Neutrophil (primary cell): ENCODE results near the gene DOLPP1.

Source experiments
- H3K27ac ChIP-seq: fragments of 200-600 bp; sonication (generic); 2 replicates; pipeline ENCODE4 v1.5.1; 2016; ENCODE audit warnings: mild to moderate bottlenecking, moderate library complexity
- H3K27me3 ChIP-seq: fragments of 200-600 bp; sonication (generic); 2 replicates; pipeline ENCODE4 v1.6.0; 2016; ENCODE audit warnings: mild to moderate bottlenecking
- H3K36me3 ChIP-seq: fragments of 200-600 bp; sonication (generic); 2 replicates; pipeline ENCODE4 v1.5.1; 2017
- H3K4me1 ChIP-seq, 2 experiments: fragments of 200-600 bp in 1 of 2; sonication (generic) in 1 of 2; 1 replicate in 1 of 2; 2 replicates in 1 of 2; pipeline versions ENCODE4 v1.5.1 to v1.6.1; 2013 to 2016; ENCODE audit warnings: low read depth in 1 of 2, low read length in 1 of 2, mild to moderate bottlenecking in 1 of 2, moderate library complexity in 1 of 2; ENCODE audit not compliant: control insufficient read depth in 1 of 2, insufficient read depth in 1 of 2
- H3K4me3 ChIP-seq, 2 experiments: fragments of 200-600 bp in 1 of 2; sonication (generic) in 1 of 2; 1 replicate in 1 of 2; 2 replicates in 1 of 2; pipeline ENCODE4 v1.5.1; 2013 to 2016; ENCODE audit warnings: low read depth in 1 of 2, low read length in 1 of 2, mild to moderate bottlenecking in 1 of 2, moderate library complexity in 1 of 2
- H3K9me3 ChIP-seq: fragments of 200-600 bp; sonication (generic); 2 replicates; pipeline ENCODE4 v1.5.1; 2016
- TF ChIP-seq, protein P1 (sequence below): fragments of 200-600 bp; sonication (generic); IDR thresholded peaks from 2 replicates; pipeline ENCODE4 v1.5.1; 2016; ENCODE audit warnings: antibody characterized with exemption

The DOLPP1 gene

GRCh38 chr9:129073404-129073803 is 7.5 kb upstream of the DOLPP1 start:
- Histone ChIP-seq H3K9me3 (no peaks in the 10 kb centered on the region), H3K27me3 (no peaks in the 10 kb centered on the region), H3K4me3 (no peak overlapping the region), H3K4me1 (peaks cover 0 to 7% of the 10 kb centered on the region in 2 experiments), H3K27ac (no peak overlapping the region), H3K36me3 (peaks cover 38% of the 10 kb centered on the region)
- TF ChIP-seq, protein P1, sequence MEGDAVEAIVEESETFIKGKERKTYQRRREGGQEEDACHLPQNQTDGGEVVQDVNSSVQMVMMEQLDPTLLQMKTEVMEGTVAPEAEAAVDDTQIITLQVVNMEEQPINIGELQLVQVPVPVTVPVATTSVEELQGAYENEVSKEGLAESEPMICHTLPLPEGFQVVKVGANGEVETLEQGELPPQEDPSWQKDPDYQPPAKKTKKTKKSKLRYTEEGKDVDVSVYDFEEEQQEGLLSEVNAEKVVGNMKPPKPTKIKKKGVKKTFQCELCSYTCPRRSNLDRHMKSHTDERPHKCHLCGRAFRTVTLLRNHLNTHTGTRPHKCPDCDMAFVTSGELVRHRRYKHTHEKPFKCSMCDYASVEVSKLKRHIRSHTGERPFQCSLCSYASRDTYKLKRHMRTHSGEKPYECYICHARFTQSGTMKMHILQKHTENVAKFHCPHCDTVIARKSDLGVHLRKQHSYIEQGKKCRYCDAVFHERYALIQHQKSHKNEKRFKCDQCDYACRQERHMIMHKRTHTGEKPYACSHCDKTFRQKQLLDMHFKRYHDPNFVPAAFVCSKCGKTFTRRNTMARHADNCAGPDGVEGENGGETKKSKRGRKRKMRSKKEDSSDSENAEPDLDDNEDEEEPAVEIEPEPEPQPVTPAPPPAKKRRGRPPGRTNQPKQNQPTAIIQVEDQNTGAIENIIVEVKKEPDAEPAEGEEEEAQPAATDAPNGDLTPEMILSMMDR, result no peak

DNA sequence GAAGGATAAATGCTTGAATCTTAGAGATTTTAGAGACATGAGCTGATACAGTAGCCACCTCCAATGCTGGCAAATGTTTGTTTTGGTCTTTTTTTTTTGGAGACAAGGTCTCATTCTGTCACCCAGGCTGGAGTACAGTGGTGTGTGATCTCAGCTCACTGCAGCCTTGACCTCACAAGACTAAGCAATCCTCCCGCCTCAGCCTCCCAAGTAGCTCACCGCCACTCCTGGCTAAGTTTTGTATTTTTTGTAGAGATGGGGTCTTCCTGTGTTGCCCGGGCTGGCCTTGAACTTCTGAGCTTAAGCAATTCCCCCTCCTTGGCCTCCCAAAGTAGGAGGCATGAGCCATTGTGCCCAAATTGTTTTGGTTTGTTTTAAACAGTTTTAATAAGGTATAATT is 6.8 kb upstream of the DOLPP1 start:
- Histone ChIP-seq H3K4me3 (no peak overlapping the region), H3K27me3 (no peaks in the 10 kb centered on the region), H3K36me3 (peaks cover 31% of the 10 kb centered on the region), H3K4me1 (peaks cover 0 to 2% of the 10 kb centered on the region in 2 experiments), H3K9me3 (no peaks in the 10 kb centered on the region), H3K27ac (no peak overlapping the region)
- TF ChIP-seq, protein P1, result no peak

GRCh38 chr9:129075996-129076639 is 4.8 kb upstream of the DOLPP1 start:
- Histone ChIP-seq H3K27me3 (no peaks in the 10 kb centered on the region), H3K9me3 (no peaks in the 10 kb centered on the region), H3K4me3 (no peak overlapping the region), H3K36me3 (peaks cover 11% of the 10 kb centered on the region), H3K4me1 (peaks cover 9 to 10% of the 10 kb centered on the region in 2 experiments), H3K27ac (no peak overlapping the region)
- TF ChIP-seq, protein P1, result no peak

GRCh38 chr9:129076640-129077037 is 4.3 kb upstream of the DOLPP1 start:
- Histone ChIP-seq H3K27me3 (no peaks in the 10 kb centered on the region), H3K27ac (no peak overlapping the region), H3K4me1 (peaks cover 12 to 15% of the 10 kb centered on the region in 2 experiments), H3K4me3 (no peak overlapping the region), H3K9me3 (no peaks in the 10 kb centered on the region), H3K36me3 (peaks cover 6% of the 10 kb centered on the region)
- TF ChIP-seq, protein P1, result no peak

GRCh38 chr9:129077236-129077635 is 3.7 kb upstream of the DOLPP1 start:
- Histone ChIP-seq H3K27me3 (no peaks in the 10 kb centered on the region), H3K4me3 (no peak overlapping the region), H3K9me3 (no peaks in the 10 kb centered on the region), H3K4me1 (peaks cover 18 to 21% of the 10 kb centered on the region in 2 experiments), H3K27ac (no peak overlapping the region), H3K36me3 (no peaks in the 10 kb centered on the region)
- TF ChIP-seq, protein P1, result no peak
